HG02623 (cell line): ENCODE data around the gene ECPAS.
"Not testable (repeated sequence)": the region's sequence is repeated elsewhere in the genome, so short reads cannot be mapped to it uniquely, and the experiment has no call there.

ENCODE experiments used
- ATAC-seq: cut with Tn5 transposase; IDR thresholded peaks from one replicate; pipeline ENCODE4 v1.9.1; 2021; ENCODE audit warnings: moderate library complexity; ENCODE audit not compliant: unreplicated experiment

ECPAS gene

DNA sequence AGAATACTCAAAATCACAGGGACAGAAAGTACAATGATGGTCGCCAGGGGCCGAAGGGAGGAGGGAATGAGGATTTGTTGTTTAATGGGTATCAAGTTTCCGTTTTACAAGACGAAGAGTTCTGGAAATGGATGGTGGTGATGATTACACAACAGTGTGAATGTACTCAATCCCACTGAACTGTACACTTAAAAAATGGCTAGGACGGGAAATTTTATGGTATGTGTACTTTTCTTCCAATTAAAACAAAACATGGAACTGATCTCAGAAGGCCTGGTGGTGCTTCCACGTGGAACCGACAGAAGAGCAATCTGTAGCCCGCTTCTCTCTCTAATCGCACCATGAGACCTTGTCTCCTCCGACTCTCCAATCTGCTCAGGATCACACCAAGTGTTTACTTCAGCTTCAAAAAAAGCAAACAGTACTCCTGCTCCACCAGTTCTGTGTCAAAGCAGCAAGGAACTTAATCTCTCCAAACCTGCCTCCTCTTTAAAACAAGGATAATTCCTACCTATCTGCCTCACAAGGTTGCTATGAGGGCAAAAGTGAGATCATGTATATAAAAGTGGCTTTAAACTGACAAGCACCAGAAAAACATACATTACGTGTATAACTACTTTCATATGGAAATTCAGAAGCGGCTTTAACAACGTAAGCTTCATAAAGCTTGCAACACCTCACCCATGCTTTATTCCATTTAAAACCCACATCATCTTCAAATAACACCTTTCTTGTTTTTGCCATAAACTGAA is 2.1 kb downstream of the ECPAS start:
- ATAC-seq = no peak

DNA sequence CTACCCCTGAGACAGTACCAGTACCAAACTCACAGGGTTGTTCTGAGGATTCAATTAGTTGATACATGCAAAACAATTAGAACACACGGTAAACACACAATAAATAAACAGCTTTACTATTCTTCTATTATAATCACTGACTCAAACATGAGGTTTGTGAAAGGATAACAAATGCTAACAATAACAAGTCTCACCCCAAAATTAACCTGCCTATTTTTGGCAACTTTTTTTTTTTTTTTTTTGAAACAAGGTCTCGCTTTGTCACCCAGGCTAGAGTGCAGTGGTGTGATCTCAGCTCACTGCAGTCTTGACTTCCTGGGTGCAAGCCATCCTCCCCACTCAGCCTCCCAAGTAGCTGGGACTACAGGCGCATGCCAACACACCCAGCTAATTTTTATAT is 6.5 kb downstream of the ECPAS start:
- ATAC-seq = no peak

DNA sequence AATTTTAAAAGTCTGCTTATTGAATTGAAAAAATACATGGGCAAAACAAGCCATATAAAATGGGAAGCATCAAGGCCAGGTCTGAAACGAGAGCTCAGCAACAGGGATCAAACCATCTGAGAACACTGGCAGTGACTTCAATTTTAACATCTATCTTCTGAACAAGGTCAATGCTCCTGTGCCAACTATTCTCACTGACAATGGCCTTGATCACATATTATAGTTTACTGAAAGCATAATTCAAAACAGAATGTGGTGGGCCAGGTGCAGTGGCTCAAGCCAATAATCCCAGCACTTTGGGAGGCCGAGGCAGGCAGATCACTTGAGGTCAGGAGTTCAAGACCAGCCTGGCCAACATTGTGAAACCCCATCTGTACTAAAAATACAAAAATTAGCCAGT is 9.0 kb downstream of the ECPAS start:
- no peak for ATAC-seq

DNA sequence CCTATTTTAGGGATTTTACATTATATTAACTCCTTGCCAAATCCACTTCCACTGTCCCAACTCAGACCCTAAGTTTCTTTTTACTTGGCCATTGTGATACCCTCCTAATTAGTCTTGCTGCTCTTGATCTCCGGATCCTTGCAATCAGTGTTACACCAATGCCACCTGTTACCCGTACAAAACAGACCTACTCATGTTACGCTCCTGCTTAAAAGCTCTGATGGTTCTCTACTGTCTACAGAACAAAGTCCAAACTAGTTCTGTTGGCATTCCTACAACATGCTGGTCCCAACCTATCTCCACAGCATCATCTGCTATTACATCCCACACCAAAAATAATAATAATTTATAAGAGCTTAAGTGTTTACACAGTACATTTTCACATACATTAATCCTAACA is 9.8 kb downstream of the ECPAS start:
- ATAC-seq = no peak

DNA sequence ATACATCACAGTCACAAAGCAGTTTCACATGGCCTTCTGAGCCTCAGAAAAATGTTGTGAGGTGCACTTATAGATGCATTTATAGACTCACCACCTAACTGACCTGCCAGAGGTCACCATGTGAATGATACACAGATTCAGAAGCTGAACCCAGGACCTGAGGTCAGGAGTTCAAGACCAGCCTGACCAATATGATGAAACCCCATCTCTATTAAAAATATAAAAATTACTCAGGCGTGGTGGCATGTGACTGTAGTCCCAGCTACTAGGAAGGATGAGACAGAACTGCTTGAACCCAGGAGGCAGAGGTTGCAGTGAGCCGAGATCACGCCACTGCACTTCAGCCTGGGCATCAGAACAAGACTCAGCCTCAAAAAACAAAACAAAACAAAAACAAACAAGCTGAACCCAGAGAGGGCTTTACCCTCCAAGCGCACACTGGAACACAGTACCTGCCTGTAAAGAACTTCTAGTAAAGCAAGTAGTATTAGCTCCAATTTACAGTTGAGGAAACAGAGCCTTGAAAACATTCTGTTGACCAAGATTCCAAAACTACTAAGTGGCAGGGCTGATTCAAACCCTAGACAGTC is 16.3 kb downstream of the ECPAS start:
- no peak for ATAC-seq

DNA sequence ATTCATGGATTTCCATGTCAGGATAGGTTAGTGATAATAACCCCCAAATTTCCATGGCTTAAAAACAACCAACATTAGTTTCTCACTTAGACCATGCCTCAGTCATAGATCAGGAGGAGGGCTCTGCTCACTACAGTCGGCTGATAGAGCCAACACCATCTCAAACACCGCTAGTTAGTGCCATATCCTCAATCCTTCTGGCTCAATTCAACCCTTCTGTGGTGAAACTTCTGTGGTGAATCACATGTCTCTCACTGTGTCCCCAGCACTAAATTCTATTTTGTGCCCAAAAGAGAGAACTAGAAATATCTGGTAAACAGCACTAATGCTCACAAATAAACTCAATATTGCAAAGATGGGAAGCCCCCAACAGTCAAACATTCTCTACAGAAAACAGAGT is 21.1 kb downstream of the ECPAS start:
- ATAC-seq = no peak

DNA sequence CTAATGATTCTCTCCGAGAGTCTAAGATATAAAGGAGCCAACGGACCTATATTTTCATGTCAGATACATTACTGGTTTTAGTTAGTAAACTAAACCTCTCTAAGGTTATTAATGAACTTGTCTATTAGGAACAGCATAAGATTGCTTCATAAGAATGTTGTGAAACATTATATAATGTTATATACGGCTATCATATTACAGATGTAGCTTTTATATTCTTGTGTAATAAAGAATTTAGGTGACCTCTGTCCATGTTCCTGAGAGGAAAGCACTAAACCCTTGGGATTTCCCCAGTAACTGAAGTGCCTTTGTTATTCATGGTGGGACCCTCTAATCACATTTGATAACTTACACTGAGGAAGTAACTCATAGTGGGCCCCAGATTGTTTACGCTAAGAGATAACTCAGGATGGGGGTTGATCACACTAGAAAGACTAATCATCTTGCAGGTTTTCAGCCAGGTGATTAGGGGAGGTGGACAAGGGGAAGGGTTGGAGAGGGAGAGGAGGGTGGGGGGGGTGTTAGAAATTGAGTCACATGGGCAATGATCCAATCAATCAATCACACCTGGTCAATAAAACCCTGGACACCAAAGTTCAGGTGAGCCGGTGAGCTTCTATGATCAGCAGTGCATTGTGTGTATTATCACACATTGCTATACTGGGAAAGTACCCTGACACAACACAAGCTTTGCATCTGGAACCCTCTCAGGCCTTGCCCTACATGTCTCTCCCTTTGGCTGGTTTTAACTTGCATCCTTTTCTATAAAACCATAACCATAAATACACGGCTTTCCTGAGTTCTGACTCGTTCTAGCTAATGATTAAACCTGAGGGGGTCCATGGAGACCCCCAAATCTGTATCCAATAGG is 25.8 kb downstream of the ECPAS start:
- ATAC-seq = no peak

DNA sequence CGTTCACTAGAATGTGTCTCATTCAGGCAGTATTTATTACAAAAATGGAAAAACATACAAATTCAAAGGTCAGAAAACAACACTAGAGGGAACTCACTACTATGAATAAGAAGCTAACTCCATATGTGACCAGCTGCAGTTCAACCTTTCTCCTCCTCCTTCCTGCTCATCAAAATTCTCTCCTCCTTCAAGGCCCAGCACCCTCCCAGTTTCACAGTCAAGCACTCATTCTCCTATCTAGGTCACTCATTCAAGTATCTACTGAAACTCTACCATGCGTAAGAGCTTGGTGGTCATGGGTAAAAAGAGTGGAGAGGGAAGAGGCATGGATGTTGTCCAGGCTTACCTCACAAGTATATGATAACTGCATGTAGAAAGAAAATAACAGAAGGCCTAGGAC is 27.7 kb downstream of the ECPAS start:
- ATAC-seq = no peak

DNA sequence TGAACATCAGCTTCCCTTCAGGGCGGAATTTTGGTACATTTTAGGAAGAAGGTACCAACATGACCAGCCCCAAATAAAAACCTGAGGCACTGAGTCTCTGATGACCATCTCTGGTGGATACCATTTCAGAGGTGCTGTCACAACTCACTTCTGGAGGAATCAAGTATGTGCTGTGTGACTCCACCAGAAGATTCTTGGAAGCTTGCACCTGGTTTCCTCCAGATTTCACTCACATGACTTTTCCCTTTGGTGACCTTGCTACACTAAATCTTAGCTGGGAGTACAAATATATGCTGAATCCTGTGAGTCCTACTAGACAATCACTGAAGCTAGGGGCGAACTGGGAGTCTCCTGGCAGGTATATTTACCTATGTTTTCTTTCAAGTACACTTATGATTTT is 28.5 kb downstream of the ECPAS start:
- no peak for ATAC-seq

DNA sequence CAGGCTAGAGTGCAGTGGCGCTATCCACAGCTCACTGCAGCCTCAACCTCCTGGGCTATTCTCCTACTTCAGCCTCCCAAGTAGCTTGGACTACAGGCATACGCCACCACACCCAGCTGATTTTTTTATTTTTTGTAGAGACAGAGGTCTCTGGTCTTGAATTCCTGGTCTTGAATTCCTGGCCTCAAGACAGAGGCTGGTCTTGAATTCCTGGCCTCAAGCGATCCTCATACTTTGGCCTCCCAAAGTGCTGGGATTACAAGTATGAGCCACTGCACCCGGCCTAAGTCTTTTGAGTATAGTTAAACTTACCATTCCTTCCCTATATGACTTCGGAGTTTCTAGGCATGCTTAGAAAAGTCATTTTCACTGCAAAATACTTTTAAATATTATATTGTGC is 29.4 kb downstream of the ECPAS start:
- ATAC-seq = no peak

DNA sequence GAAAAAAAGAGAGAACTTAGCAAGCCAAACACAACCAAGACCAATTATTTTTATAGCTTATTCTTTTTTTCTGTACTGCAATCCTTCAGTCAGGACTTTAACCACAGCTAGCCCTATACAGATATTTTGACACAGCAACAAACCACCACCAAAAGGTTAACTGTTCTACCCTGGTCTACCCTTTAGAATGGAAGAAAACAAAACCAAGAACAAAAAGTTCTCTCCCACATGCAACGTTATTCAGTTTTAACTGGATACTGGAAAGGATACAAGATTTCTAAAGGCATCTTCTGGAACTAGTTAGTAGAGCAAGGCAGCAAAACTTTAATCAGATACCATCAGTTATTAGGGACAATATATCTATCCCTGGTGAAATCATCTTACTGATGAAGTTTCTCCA is 32.6 kb downstream of the ECPAS start:
- no peak for ATAC-seq

DNA sequence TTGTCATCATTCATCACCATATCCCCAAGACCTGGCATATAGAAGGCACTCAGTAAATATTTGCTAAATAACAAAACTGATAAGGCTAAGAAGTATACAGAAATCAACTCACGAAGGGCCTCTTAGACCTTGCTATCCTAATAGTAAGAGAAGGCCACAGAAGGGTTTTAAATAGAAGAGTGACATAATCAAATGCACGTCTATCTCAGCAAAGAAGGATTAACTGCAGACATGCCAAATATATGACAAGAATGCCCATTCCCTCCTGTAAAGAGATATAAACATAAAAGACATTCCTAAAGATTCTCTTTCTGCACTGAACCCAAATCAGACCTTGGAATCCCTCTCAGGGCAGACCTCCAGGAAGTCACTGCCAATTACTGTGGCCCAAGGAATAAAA is 34.1 kb downstream of the ECPAS start:
- ATAC-seq = no peak

DNA sequence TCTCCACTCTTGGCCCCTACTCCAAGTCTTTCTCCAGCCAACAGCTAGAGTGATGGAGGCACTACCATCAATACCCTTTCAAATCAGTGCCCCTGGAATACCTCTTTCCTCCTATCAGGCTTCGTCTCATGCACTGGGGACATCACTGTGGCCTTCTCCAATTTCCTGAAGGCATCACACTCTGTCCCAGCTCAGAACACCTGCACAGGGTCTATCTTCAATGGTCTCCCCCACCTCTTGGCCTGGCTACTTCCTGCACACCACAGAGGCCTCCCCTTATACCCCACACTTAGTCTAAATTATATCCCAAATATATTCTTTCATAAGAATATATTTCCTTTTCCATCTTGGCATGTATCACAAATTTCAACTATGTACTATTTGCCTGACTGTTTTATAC is 34.5 kb downstream of the ECPAS start:
- ATAC-seq = no peak

DNA sequence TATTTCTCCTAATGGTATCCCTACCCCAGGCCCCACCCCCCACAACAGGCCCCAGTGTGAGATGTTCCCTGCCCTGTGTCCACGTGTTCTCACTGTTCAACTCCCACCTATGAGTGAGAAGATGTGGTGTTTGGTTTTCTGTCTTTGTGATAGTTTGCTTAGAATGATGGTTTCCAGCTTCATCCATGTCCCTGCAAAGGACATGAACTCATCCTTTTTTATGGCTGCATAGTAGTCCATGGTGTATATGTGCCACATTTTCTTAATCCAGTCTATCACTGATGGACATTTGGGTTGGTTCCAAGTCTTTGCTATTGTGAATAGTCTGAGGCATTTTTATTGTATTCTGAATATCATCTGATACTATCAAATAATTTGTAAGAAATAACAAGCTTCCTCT is 38.4 kb downstream of the ECPAS start:
- ATAC-seq = not testable (repeated sequence)

DNA sequence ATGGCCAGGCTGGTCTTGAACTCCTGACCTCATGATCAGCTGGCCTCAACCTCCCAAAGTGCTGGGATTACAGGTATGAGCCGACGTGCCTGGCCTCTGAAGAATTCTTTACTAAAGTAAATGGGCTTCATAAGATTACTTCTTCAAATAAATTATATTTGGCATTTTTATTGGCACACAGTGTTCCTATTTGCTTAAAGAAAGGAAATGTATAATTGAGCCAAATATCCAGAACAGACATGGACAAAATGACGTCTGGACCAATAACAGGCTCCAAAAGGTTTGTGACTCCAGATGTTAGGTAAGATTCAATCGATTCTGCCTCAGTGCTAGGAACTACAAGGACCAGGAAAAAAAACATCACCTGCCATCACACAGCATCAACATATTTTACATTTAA is 40.7 kb downstream of the ECPAS start:
- no peak for ATAC-seq

DNA sequence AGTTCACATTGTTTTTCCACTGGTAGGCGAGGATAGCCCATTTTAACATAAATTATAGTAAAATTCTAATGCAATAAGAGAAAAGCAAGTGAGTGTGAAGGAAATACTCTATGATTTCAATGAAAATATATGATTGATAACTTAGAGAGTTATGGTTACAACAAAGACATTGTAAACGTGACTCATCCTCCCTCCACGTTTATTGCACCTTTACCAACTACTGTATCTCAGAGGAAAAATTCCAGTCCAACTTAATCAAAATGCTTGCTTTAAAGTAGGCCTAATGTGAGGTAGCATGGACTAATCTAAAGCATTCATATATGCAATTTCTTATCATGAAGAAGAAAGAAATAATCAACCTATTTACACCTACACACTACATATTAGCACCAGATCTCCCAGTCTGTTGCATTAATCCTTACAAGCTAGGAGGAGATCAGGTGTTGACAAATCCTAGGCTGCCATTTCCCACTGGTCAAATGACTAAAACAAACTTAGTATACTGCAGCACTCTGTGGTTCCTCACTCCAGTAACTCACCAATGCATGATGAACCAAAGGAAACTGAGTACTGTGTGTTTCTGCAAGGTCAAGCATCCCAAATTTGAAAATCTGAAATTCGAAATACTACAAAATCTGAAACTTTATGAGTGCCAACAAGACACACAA is 41.7 kb downstream of the ECPAS start:
- no peak for ATAC-seq

DNA sequence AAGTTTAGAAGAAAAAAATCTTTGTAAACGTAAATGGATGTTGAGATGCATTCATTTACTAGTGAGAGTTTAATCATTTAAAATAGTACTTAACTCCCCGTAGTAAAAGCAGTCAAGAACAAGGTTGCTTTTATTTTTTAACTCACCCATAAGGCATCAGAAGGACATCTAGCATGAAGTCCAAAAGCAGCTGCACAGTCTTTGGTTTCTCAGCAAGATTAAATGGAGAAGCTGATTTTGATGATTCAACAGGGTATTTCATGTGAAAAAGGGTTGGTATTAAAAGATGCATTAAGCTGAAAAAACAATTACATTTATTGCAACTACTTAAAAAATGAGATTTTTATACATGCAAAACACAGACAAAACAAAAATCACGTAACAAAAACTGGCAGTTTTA is 44.0 kb downstream of the ECPAS start:
- ATAC-seq = no peak

DNA sequence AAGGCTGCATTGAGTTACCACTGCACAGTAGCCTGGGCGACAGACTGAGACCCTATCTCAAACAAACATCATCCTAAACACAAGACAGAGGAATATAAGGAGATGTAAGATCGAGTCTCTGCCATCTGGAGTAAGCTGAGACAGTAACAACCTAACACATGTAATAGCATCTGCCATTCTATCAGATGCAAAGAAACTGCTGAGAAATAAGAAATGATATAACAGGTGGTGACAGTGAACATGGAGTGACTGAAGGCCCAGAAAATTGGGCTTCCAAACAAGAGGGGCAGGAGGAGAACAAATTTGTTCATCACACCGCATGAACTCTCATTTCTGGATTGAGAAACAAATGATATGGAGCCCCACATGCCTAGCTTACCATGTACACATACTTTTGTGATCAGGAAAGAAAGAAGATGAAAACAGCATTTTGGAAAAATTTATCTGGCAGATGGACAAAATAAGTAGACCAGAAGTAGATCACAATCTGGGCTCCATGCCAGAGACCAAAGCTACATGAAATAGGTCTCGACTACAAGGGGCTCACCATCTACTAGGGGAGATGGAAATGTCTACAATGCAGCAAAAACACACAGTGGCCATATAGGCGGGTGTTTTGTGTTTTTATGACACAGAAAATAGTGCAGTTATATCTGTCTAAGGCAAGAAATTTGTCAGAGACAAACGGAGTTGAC is 45.5 kb downstream of the ECPAS start:
- ATAC-seq = no peak

DNA sequence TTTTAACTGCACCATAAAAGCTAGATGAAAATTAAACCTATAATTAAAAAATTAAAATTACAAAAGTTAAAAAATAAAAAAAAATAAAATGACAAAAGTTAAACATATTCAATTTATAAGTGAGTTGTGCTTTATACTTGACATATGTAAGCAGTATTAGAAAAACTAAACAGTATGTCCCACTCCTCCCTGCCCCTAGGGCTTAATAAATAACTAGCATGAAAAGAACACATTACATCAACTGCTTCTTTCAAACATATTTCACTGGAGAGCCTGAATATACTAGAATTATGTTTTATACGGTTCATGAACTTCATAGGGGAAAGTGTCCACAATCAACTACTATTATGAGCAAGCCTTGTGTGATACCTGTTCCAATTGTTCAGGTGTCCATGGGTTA is 47.6 kb downstream of the ECPAS start:
- no peak for ATAC-seq

DNA sequence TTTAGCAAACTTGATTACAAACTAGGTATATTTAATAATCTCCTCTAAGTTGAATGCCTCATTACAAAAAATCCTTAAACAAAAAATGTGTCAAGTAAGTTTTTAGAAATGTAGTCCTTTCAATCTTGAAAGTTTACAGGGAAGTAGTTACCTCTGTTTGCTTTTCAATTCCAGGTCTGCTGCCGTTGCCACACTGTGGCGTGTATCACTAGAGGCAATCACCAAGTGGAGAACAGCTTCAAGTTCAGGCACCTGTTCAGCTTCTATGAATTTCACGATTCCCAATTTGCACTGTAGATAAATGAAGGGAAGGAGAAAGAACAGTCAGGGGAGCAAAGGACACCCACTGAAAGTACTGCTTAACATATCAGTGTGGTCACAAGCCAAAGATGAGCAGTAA is 51.1 kb downstream of the ECPAS start:
- ATAC-seq = no peak

DNA sequence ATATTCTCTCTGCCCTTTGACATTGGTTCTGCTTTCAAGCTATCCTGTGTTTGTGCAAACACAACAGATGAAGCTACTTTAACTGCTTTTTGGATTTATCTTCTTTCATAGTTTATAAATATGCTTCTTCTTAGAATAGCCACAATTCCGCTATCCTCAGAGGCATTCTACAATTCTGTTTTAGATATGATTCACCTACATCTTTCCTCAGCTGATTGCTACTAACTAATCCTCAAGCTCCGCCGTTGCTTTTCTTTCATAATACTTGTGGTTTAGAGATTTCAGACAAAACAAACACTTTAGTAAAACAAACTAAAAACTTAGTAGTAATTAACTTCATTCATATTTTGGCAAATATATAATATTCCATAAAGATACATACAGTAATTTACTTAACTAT is 52.5 kb downstream of the ECPAS start:
- no peak for ATAC-seq
